ENCODE data around the gene MAJIN. TPM values are rescaled to one million over a fixed set of nuclear protein-coding genes. Genes with fewer than 3 reads are reported as not detected.

Gene MAJIN
- total and polyA plus RNA-seq, 2 experiments from 2014 or later: not detected

GRCh38 chr11:64951529-64951928 lies 20.4 kb downstream of the MAJIN start:
- H3K9me3 ChIP-seq (ENCODE audit: low read depth): no peaks in the 10 kb centered on the region
- no peaks in the 10 kb centered on the region for H3K27me3 ChIP-seq
- H3K36me3 ChIP-seq (replicated peaks; ENCODE audit: insufficient read depth, low read depth): no peaks in the 10 kb centered on the region
- H3K9me2 ChIP-seq (replicated peaks; ENCODE audit: insufficient read depth): no peaks in the 10 kb centered on the region
- no peak for TF ChIP-seq EZH2 (IDR thresholded peaks at IDR 0.05; ENCODE audit: borderline replicate concordance)
- no peaks in the 10 kb centered on the region for H4K20me1 ChIP-seq (ENCODE audit: insufficient read depth, poor library complexity, severe bottlenecking)
- no peaks in the 10 kb centered on the region for H3K79me2 ChIP-seq
- H3K4me1 ChIP-seq (ENCODE audit: insufficient read depth): no peaks in the 10 kb centered on the region
- H3K27ac ChIP-seq: no peak overlapping the region
- DNase-seq (ENCODE audit: low spot score): no peak
- H3K4me2 ChIP-seq: no peak overlapping the region
- H2AFZ ChIP-seq: no peak overlapping the region
- 78% methylated on average over 4 of the region's 4 CpGs for WGBS (ENCODE audit: low lambda C conversion rate, missing lambda C conversion rate)
- no peak overlapping the region for H3K4me3 ChIP-seq

GRCh38 chr11:64947208-64947814 lies 24.6 kb downstream of the MAJIN start:
- WGBS (ENCODE audit: low lambda C conversion rate, missing lambda C conversion rate): 60% methylated on average over 5 of the region's 5 CpGs
- Histone ChIP-seq H3K27me3 (peaks cover 12% of the 10 kb centered on the region), H3K9me3 (ENCODE audit: low read depth) (no peaks in the 10 kb centered on the region), H4K20me1 (ENCODE audit: insufficient read depth, poor library complexity, severe bottlenecking) (no peaks in the 10 kb centered on the region), H3K4me2 (no peak overlapping the region), H3K4me3 (no peak overlapping the region), H3K27ac (no peak overlapping the region), H3K9me2 (replicated peaks; ENCODE audit: insufficient read depth) (no peaks in the 10 kb centered on the region), H3K79me2 (no peaks in the 10 kb centered on the region), H3K36me3 (replicated peaks; ENCODE audit: insufficient read depth, low read depth) (no peaks in the 10 kb centered on the region), H2AFZ (no peak overlapping the region), H3K4me1 (ENCODE audit: insufficient read depth) (no peaks in the 10 kb centered on the region)
- DNase-seq (ENCODE audit: low spot score): no peak
- no peak for TF ChIP-seq EZH2 (IDR thresholded peaks at IDR 0.05; ENCODE audit: borderline replicate concordance)
- no peak for TF ChIP-seq CTCF (IDR thresholded peaks at IDR 0.05; ENCODE audit: poor library complexity)
- no peak for TF ChIP-seq EZH2phosphoT487 (IDR thresholded peaks at IDR 0.05; ENCODE audit: low read depth, severe bottlenecking, unreplicated experiment)

- Histone ChIP-seq H3K79me2 (no peaks in the 10 kb centered on the region), H4K20me1 (ENCODE audit: insufficient read depth, poor library complexity, severe bottlenecking) (no peaks in the 10 kb centered on the region), H3K9me2 (replicated peaks; ENCODE audit: insufficient read depth) (no peaks in the 10 kb centered on the region), H3K36me3 (replicated peaks; ENCODE audit: insufficient read depth, low read depth) (no peaks in the 10 kb centered on the region), H3K9me3 (ENCODE audit: low read depth) (no peaks in the 10 kb centered on the region), H3K27ac (no peak overlapping the region), H3K27me3 (no peaks in the 10 kb centered on the region), H3K4me1 (ENCODE audit: insufficient read depth) (peaks cover 8% of the 10 kb centered on the region), H3K4me2 (no peak overlapping the region), H3K4me3 (no peak overlapping the region), H2AFZ (no peak overlapping the region)
- 87% methylated on average over 4 of the region's 4 CpGs for WGBS (ENCODE audit: low lambda C conversion rate, missing lambda C conversion rate)
- DNase-seq (ENCODE audit: low spot score): no peak
- TF ChIP-seq EZH2 (IDR thresholded peaks at IDR 0.05; ENCODE audit: borderline replicate concordance) (no peak), CTCF (IDR thresholded peaks at IDR 0.05; ENCODE audit: poor library complexity) (no peak), EZH2phosphoT487 (IDR thresholded peaks at IDR 0.05; ENCODE audit: low read depth, severe bottlenecking, unreplicated experiment) (no peak)
Observed at GRCh38 chr11:64936539-64936938, 35.4 kb downstream of the MAJIN start.

- Histone ChIP-seq H3K36me3 (replicated peaks; ENCODE audit: insufficient read depth, low read depth) (no peaks in the 10 kb centered on the region), H3K79me2 (no peaks in the 10 kb centered on the region), H3K9me2 (replicated peaks; ENCODE audit: insufficient read depth) (no peaks in the 10 kb centered on the region), H4K20me1 (ENCODE audit: insufficient read depth, poor library complexity, severe bottlenecking) (no peaks in the 10 kb centered on the region), H3K4me3 (no peak within 1 kb of the TSS), H3K9me3 (ENCODE audit: low read depth) (no peaks in the 10 kb centered on the region), H3K27ac (no peak within 1 kb of the TSS), H3K4me2 (peak within 1 kb of the TSS; percentile 29), H3K4me1 (ENCODE audit: insufficient read depth) (peaks cover 8% of the 10 kb centered on the region), H3K27me3 (no peaks in the 10 kb centered on the region), H2AFZ (no peak within 1 kb of the TSS)
- no peak for DNase-seq (ENCODE audit: low spot score)
- 48% methylated on average over 14 of the region's 14 CpGs for WGBS (ENCODE audit: low lambda C conversion rate, missing lambda C conversion rate)
- TF ChIP-seq CTCF (IDR thresholded peaks at IDR 0.05; ENCODE audit: poor library complexity) (no peak), EZH2phosphoT487 (IDR thresholded peaks at IDR 0.05; ENCODE audit: low read depth, severe bottlenecking, unreplicated experiment) (no peak), EZH2 (IDR thresholded peaks at IDR 0.05; ENCODE audit: borderline replicate concordance) (no peak)
Observed at GRCh38 chr11:64935359-64936081, 36.4 kb downstream of the MAJIN start, which contains the start of gene GPHA2. TSS of gene GPHA2 (minus strand) at chr11:64935893. CDS start at chr11:64935460, 433 bp downstream.

Measured in hepatocyte (in vitro differentiated cells).